ENCODE results near the gene GAPVD1. TPM values are rescaled to one million over a fixed set of nuclear protein-coding genes. Genes with fewer than 3 reads are reported as not detected.
A peak's percentile ranks its signal among the peaks of the same experiment; 100 is the strongest.

Gene GAPVD1
- total and polyA plus RNA-seq, 2 of the 13 experiments (the other 11 are each of a cell fraction or from before 2014, with no cell fraction given), result 11.1 to 33.2 TPM

- TF ChIP-seq ZNF264 (CRISPR knock-in tag; IDR thresholded peaks at IDR 0.05) (no peak), TEAD2 (CRISPR knock-in tag; IDR thresholded peaks at IDR 0.05) (no peak), MED8 (CRISPR knock-in tag; IDR thresholded peaks at IDR 0.05; ENCODE audit: insufficient replicate concordance) (no peak), RXRB (CRISPR knock-in tag; IDR thresholded peaks at IDR 0.05; ENCODE audit: borderline replicate concordance) (no peak), ZSCAN31 (CRISPR knock-in tag; IDR thresholded peaks at IDR 0.05; ENCODE audit: low read depth) (no peak), THAP8 (CRISPR knock-in tag; IDR thresholded peaks at IDR 0.05; ENCODE audit: borderline replicate concordance) (no peak), KDM3A (CRISPR knock-in tag; IDR thresholded peaks at IDR 0.05; ENCODE audit: low read depth) (no peak), ZNF782 (CRISPR knock-in tag; IDR thresholded peaks at IDR 0.05; ENCODE audit: borderline replicate concordance) (no peak), HNF4G (IDR thresholded peaks at IDR 0.05; ENCODE audit: borderline replicate concordance, low read depth, low read length) (peak; percentile 18; the same call in 1 of the 2 replicates), HNF4G (CRISPR knock-in tag; IDR thresholded peaks at IDR 0.05; ENCODE audit: borderline replicate concordance, low read depth) (no peak), SP4 (CRISPR knock-in tag; IDR thresholded peaks at IDR 0.05) (0 out of 2 replicates have a peak, but pooled peaks have one; percentile 56), ZNF501 (CRISPR knock-in tag; IDR thresholded peaks at IDR 0.05) (no peak), ZNF609 (CRISPR knock-in tag; IDR thresholded peaks at IDR 0.05; ENCODE audit: borderline replicate concordance) (no peak), HNRNPH1 (optimal IDR thresholded peaks at IDR 0.05; ENCODE audit: low read depth, low read length) (no peak), RNF2 (conservative IDR thresholded peaks at IDR 0.05; ENCODE audit: low read depth) (no peak), IRF2 (CRISPR knock-in tag; IDR thresholded peaks at IDR 0.05) (no peak), ZNF839 (CRISPR knock-in tag; IDR thresholded peaks at IDR 0.05; ENCODE audit: borderline replicate concordance) (no peak), KDM1A (CRISPR knock-in tag; IDR thresholded peaks at IDR 0.05) (no peak), DPF2 (CRISPR knock-in tag; IDR thresholded peaks at IDR 0.05; ENCODE audit: borderline replicate concordance, low read depth) (no peak), ZNF282 (IDR thresholded peaks at IDR 0.05; ENCODE audit: partially characterized antibody) (no peak), HMGXB3 (CRISPR knock-in tag; IDR thresholded peaks at IDR 0.05; ENCODE audit: borderline replicate concordance) (no peak), ZFYVE20 (CRISPR knock-in tag; IDR thresholded peaks at IDR 0.05; ENCODE audit: borderline replicate concordance, low read depth) (no peak), MIER3 (CRISPR knock-in tag; IDR thresholded peaks at IDR 0.05; ENCODE audit: borderline replicate concordance) (no peak)
These were observed 127.4 kb downstream of the GAPVD1 start (continued) for GRCh38 chr9:125388978-125389377.
